ENCODE results near the gene SMU1. TPM values are rescaled to one million over a fixed set of nuclear protein-coding genes. Genes with fewer than 3 reads are reported as not detected.
A peak's percentile ranks its signal among the peaks of the same experiment; 100 is the strongest.

The SMU1 gene
- total RNA-seq, 1 donor from 2014 or later: 24.3 TPM

- no peaks in the 10 kb centered on the region for H3K27me3 Mint-ChIP-seq (ENCODE audit: low read depth)
- peaks cover 22% of the 10 kb centered on the region for H3K4me1 Mint-ChIP-seq
- peaks cover 49% of the 10 kb centered on the region for H3K36me3 Mint-ChIP-seq
- DNase-seq (ENCODE audit: low spot score in 2 of 2, unreplicated experiment in 2 of 2): no peak
- H3K27ac Mint-ChIP-seq: peak overlapping the region; percentile 3
- no peak for TF ChIP-seq CTCF (IDR thresholded peaks at IDR 0.05; ENCODE audit: unreplicated experiment)
- H3K4me3 Mint-ChIP-seq: no peak overlapping the region
- no peaks in the 10 kb centered on the region for H3K9me3 Mint-ChIP-seq
Measured at GRCh38 chr9:33032865-33033264, 43.6 kb downstream of the SMU1 start.

GRCh38 chr9:33032292-33032691 is 44.2 kb downstream of the SMU1 start:
- Mint-ChIP-seq H3K36me3 (peaks cover 47% of the 10 kb centered on the region), H3K4me1 (peaks cover 22% of the 10 kb centered on the region), H3K27me3 (ENCODE audit: low read depth) (no peaks in the 10 kb centered on the region), H3K27ac (peak overlapping the region; percentile 3), H3K9me3 (no peaks in the 10 kb centered on the region), H3K4me3 (no peak overlapping the region)
- no peak for DNase-seq (ENCODE audit: low spot score in 2 of 2, unreplicated experiment in 2 of 2)
- TF ChIP-seq CTCF (IDR thresholded peaks at IDR 0.05; ENCODE audit: unreplicated experiment): no peak

- H3K27me3 Mint-ChIP-seq (ENCODE audit: low read depth): no peaks in the 10 kb centered on the region
- no peak for TF ChIP-seq CTCF (IDR thresholded peaks at IDR 0.05; ENCODE audit: unreplicated experiment)
- peaks cover 36% of the 10 kb centered on the region for H3K4me1 Mint-ChIP-seq
- no peak overlapping the region for H3K27ac Mint-ChIP-seq
- no peak for DNase-seq (ENCODE audit: low spot score in 2 of 2, unreplicated experiment in 2 of 2)
- H3K4me3 Mint-ChIP-seq: no peak overlapping the region
- H3K36me3 Mint-ChIP-seq: peaks cover 39% of the 10 kb centered on the region
- no peaks in the 10 kb centered on the region for H3K9me3 Mint-ChIP-seq
Measured at GRCh38 chr9:33030285-33030684, 46.2 kb downstream of the SMU1 start.

- Mint-ChIP-seq H3K27me3 (ENCODE audit: low read depth) (no peaks in the 10 kb centered on the region), H3K27ac (peak overlapping the region; percentile 44), H3K9me3 (no peaks in the 10 kb centered on the region), H3K4me1 (peaks cover 38% of the 10 kb centered on the region), H3K36me3 (peaks cover 35% of the 10 kb centered on the region), H3K4me3 (no peak overlapping the region)
- TF ChIP-seq CTCF (IDR thresholded peaks at IDR 0.05; ENCODE audit: unreplicated experiment): no peak
- no peak for DNase-seq (ENCODE audit: low spot score in 2 of 2, unreplicated experiment in 2 of 2)
Measured at GRCh38 chr9:33029231-33029786, 47.2 kb downstream of the SMU1 start.

GRCh38 chr9:33025572-33026342 is 50.7 kb downstream of the SMU1 start:
- H3K36me3 Mint-ChIP-seq: peaks cover 16% of the 10 kb centered on the region
- H3K27ac Mint-ChIP-seq: peak overlapping the region; percentile 99
- H3K9me3 Mint-ChIP-seq: no peaks in the 10 kb centered on the region
- peaks cover 54% of the 10 kb centered on the region for H3K4me1 Mint-ChIP-seq
- peak overlapping the region; percentile 98 for H3K4me3 Mint-ChIP-seq
- TF ChIP-seq CTCF (IDR thresholded peaks at IDR 0.05; ENCODE audit: unreplicated experiment): no peak
- H3K27me3 Mint-ChIP-seq (ENCODE audit: low read depth): no peaks in the 10 kb centered on the region
- peak; percentile 73 to 84 for DNase-seq (ENCODE audit: low spot score in 2 of 2, unreplicated experiment in 2 of 2)

Data from mesothelial cell of epicardium (in vitro differentiated cells).